TTC549 (cell line): ENCODE data around the gene TMEM235.
"Not testable (repeated sequence)": the region's sequence is repeated elsewhere in the genome, so short reads cannot be mapped to it uniquely, and the experiment has no call there.

Source experiments
- FAIRE-seq: peaks from 2 replicates; lab custom pipeline; 2012; peaks lifted over from hg19 to GRCh38; lab: Jason Lieb, UNC

The TMEM235 gene

GRCh38 chr17:78238823-78239488, 7.5 kb downstream of the TMEM235 start:
- FAIRE-seq: no peak

- no peak for FAIRE-seq
These were observed 8.1 kb downstream of the TMEM235 start for GRCh38 chr17:78239489-78239931.

- FAIRE-seq: no peak
These were observed 8.7 kb downstream of the TMEM235 start for GRCh38 chr17:78240012-78240655.

- no peak for FAIRE-seq
These were observed 9.4 kb downstream of the TMEM235 start for GRCh38 chr17:78240839-78241238.

GRCh38 chr17:78241277-78242023, 10.0 kb downstream of the TMEM235 start:
- FAIRE-seq: no peak

- no peak for FAIRE-seq
These were observed 10.8 kb downstream of the TMEM235 start for GRCh38 chr17:78242024-78242742.

GRCh38 chr17:78247304-78247703, 15.9 kb downstream of the TMEM235 start:
- no peak for FAIRE-seq

- no peak for FAIRE-seq
These were observed 16.9 kb downstream of the TMEM235 start for GRCh38 chr17:78248051-78248914.

- no peak for FAIRE-seq
These were observed 17.8 kb downstream of the TMEM235 start for GRCh38 chr17:78249074-78249817.

GRCh38 chr17:78249818-78250806, 18.7 kb downstream of the TMEM235 start:
- FAIRE-seq: no peak

- FAIRE-seq: no peak
These were observed 19.7 kb downstream of the TMEM235 start for GRCh38 chr17:78250891-78251772.

GRCh38 chr17:78251773-78252103, 20.3 kb downstream of the TMEM235 start:
- FAIRE-seq: no peak

GRCh38 chr17:78252111-78252634, 20.7 kb downstream of the TMEM235 start:
- no peak for FAIRE-seq

- FAIRE-seq: no peak
These were observed 21.5 kb downstream of the TMEM235 start for GRCh38 chr17:78252701-78253635.

- not testable (repeated sequence) for FAIRE-seq
These were observed 22.2 kb downstream of the TMEM235 start for GRCh38 chr17:78253636-78253945.

- no peak for FAIRE-seq
These were observed 22.7 kb downstream of the TMEM235 start for GRCh38 chr17:78253946-78254672.
